NCI-H128 (cell line): ENCODE measurements around the gene URGCP.

Experiments used
- DNase-seq: peaks from one replicate; lab custom pipeline; 2025; ENCODE audit not compliant: unreplicated experiment; lab: John Stamatoyannopoulos, UW

URGCP gene, protein sequence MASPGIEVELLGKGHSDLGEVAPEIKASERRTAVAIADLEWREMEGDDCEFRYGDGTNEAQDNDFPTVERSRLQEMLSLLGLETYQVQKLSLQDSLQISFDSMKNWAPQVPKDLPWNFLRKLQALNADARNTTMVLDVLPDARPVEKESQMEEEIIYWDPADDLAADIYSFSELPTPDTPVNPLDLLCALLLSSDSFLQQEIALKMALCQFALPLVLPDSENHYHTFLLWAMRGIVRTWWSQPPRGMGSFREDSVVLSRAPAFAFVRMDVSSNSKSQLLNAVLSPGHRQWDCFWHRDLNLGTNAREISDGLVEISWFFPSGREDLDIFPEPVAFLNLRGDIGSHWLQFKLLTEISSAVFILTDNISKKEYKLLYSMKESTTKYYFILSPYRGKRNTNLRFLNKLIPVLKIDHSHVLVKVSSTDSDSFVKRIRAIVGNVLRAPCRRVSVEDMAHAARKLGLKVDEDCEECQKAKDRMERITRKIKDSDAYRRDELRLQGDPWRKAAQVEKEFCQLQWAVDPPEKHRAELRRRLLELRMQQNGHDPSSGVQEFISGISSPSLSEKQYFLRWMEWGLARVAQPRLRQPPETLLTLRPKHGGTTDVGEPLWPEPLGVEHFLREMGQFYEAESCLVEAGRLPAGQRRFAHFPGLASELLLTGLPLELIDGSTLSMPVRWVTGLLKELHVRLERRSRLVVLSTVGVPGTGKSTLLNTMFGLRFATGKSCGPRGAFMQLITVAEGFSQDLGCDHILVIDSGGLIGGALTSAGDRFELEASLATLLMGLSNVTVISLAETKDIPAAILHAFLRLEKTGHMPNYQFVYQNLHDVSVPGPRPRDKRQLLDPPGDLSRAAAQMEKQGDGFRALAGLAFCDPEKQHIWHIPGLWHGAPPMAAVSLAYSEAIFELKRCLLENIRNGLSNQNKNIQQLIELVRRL

GRCh38 chr7:43906331-43907010 lies at the start of gene URGCP:
URGCP (minus strand) TSS chr7:43906596; CDS start chr7:43906575, 21 bp downstream.
- DNase-seq: no peak

- no peak for DNase-seq
Observed at GRCh38 chr7:43956027-43956426, 49.6 kb upstream of the URGCP start.

DNA sequence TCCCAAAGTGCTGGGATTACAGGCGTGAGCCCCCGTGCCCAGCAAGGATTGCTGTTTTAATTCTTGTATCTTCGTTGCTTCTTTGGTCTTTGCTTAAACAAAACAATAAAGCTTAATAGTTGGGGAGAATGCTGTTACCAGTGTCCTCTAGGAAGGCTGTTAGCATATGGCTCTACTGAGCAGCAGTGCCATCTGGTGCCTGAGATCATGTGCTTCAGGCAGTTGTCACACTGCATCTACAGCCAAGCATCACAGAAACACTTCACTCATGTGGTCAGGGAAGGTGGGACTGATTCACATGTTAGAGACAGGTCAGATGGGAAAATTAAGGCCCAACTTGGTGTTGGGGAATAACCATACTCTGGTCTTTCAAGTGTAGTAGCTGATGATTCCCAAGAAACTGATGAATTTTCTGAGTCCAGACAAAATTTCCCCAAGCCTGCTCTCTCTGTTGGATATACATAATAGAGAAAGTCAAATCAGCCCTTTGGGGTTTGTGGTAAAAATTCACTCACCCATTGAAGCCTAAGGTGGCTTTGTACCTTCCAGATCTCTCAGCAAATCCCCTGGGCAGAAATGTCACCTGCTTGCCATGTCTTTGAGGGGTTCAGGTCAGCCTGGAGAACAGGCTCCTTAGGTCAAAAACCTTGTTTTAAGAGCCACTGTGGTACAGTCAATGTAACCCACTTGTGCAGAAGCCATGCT lies 48.3 kb upstream of the URGCP start:
- no peak for DNase-seq

GRCh38 chr7:43953071-43953470 lies 46.7 kb upstream of the URGCP start:
- no peak for DNase-seq

DNA sequence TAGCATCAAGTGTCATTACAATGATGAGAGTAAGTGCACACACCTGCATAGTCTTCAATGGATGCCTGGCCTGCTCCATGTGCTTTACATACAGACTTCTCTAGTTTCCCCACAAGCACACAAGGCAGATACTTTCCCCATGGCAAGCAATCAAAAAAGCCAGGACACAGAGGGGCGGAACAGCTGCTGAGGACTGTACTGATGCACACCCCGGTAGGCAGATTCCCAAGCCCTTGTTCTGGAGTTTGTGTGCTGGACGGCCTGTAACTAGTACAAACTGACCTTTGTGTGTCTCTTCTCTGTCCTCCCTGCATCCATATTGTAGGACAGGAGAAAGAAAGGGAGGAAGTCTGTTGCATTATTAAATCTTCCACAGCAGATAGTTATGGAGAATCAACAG lies 45.6 kb upstream of the URGCP start:
- DNase-seq: no peak

DNA sequence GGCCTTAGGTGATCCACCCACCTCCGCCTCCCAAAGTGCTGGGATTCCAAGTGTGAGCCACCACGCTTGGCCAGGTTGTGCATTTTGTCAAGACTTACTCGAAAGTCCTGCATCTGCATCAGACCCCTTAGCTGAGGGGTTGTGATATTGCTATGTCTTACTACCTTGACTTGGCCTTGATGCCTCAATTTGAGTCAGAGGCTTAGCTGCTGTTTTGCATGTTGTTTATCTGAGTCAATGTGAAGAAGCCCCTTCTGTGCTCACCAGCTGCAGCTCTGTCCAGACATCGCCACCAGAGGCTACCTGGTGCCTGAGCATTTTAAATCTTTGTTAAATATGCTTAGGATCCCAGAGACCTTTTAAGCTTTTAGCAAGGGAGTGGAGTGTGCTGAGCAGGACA lies 37.9 kb upstream of the URGCP start:
- no peak for DNase-seq

- no peak for DNase-seq
Observed at GRCh38 chr7:43943417-43944187, 37.2 kb upstream of the URGCP start.

DNA sequence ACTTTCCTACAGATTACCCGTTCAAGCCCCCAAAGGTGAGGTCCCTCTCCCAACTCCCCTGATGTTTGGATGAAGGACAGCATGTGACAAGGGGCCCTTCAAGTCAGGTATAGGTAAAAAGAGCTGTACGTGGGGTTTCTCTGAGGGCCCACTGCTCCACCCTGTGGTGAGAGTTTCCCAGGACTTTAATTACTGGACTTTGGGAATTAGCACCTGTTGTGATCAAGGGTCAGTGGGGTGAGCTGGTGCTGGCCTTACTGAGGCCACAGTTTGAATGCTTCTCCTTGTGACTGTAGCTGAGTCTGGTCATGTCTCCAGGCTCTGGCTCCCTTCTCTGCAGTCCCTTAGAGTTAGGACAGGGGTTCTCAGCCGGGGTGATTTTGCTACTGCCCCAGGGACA lies 36.6 kb upstream of the URGCP start:
- DNase-seq: no peak

DNA sequence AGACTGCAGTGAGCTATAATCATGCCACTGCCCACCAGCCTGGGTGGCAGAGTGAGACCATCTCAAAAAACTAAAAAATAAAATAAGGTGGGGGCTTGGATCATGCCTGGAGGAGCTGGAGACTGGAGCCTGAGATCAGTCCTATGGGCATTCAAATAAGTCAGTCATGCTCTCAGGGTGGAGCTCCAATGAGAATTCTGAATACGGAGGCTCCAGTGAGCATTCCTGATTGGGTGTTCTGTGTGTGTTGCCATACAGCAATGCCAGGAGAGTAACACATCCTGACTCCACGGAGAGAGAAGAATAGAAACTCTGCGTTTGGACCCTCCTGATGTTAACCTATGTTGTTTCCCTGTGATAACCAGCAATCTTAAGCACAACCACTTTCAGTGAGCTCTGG lies 35.9 kb upstream of the URGCP start:
- no peak for DNase-seq

DNA sequence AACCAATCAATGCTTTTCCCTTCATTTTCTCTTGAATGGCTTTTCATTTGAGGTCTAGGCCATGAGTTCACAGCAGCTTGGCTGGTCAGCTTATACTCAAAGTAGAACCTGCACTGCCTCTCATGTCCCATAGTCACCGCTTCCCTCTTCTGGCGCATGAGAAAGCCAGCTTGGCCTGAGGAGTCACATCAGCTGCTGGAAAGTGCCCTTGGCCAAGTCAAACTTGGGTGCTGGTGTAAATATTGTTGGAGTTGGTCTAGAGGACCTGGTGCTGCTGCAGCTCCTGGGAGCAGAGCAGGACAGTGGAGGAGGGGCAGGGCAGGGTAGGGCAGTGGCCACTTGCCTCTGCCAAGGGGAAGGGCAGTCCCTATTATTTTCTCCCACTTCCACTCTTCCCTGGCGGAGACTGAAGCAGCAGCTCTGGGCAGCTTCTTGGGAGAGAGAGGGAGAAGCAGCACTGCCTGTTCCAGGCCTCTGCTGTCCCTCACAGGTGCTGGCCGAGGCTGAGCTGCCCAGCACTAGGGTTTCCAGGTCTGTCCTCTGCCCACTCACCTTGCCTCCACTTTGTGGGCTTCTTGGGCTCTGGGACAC lies 32.6 kb upstream of the URGCP start:
- no peak for DNase-seq

DNA sequence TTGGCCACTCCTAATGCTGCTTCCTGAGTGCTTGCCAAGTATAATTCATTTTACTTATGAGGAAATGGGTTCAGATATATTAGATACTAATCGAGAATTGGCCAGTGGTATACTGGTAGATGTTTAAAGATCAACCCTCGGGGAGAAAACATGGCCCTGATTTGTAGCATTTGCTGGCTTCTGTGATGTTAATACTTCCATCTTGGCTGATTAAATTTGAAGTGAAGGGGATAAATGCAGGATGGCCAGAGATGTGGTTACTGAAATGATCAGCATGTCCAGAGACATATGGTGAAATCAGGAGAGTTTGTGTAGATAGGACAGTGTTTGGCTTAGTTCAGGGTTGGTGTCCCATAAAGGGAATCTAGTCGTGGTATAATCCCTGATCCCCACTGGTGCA lies 31.0 kb upstream of the URGCP start:
- DNase-seq: no peak

- no peak for DNase-seq
Observed at GRCh38 chr7:43933902-43934560, 27.6 kb upstream of the URGCP start.

DNA sequence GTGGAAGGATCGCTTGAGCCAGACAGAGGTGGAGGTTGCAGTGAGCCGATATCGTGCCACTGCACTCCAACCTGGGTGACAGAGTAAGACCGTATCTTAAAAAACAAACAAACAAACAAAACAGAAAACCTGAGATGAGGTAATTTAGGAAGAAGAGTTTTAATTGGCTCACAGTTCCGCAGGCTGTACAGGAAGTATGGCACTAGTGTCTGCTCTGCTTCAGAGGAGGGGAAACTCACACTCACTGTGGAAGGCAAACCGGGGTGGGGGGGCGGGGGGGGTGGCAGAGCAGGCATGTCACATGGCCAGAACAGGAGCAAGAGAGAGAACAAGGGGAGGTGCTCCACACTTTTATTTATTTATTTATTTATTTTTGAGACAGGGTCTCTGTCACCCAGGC lies 24.9 kb upstream of the URGCP start:
- no peak for DNase-seq

- no peak for DNase-seq
Observed at GRCh38 chr7:43929529-43930457, 23.4 kb upstream of the URGCP start.

- DNase-seq: no peak
Observed at GRCh38 chr7:43927810-43928209, 21.4 kb upstream of the URGCP start.

- DNase-seq: no peak
Observed at GRCh38 chr7:43926798-43927123, 20.4 kb upstream of the URGCP start.

DNA sequence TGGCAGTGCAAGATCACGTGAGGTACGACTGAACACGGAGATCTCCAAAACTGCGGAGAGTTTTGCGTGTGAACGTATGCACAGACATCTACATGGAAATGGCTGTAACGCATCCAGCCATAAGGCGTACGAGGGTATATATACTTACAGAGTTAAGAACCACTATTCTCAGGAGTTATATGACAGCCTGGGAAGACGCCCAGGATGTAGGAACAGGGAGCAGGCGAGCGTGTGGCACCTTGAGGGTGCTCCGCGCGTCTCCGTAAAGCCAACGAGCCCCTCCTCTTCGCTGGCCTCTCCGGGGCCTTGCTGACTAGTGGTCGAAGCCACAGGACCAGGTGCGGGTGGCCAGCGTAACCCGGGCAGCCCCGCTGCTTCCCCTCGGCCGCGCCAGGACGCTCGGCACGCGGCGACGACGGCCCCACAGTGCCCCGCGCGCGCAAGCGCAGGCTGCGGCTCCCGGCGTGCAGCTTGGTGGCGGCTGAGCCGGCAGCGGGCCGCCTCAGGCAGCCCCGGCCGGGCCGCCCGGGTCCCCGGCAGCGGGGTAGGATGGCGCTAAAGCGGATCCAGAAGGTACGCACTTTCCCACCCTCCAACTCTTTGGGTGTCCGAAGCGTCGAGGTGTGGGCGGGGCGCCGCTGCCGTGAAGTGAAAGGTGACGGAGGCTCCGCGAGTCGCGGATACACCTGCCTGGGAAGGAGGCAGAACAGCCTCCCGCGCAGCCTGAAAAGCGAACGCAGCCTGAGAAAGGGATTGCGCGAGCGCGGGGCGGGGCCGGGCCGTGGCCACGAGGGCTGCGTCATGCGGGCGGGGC lies 19.8 kb upstream of the URGCP start, which contains the start of gene UBE2D4:
UBE2D4 (plus strand) TSS at position 453 of the 814 bp plus-strand sequence; CDS start at position 550, 97 bp downstream.
- peak; percentile 81 for DNase-seq
